Epidermal melanocyte (primary cell): ENCODE results near the gene HTRA3.
"Not testable (repeated sequence)": the region's sequence is repeated elsewhere in the genome, so short reads cannot be mapped to it uniquely, and the experiment has no call there.

ENCODE experiments used
- DNase-seq: peaks from one replicate; pipeline ENCODE4 v3.0.0; 2011; ENCODE audit warnings: low spot score; ENCODE audit not compliant: insufficient read length

Gene HTRA3

DNA sequence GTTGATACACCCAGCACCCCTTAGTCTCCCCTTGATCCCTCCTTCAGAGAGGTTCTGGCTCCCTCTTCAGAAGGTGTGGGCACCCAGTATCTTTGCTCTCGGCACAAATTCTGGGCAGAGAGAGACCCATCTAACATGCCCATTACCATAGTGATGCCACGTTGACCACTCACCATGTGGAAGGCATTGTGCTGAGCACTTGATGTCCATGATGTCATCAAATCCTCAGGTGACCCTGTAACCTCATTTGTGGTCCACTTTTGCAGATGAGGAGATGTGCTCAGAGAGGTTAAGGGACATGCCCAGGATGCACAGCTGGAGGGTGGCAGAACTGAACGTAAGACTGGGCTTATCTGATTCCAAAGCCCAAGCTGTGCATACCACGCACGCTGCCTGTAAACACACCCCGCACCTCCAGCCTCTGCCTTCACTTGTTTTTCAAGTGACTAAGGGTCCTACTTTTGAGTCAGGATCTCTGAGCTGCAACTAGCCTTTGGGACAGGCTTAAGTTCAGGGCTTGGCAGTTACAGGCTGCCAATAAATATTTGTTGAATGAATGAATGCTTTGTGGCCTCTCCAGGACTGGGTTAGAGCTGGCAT is 55.2 kb downstream of the HTRA3 start:
- DNase-seq, result peak; percentile 12

DNA sequence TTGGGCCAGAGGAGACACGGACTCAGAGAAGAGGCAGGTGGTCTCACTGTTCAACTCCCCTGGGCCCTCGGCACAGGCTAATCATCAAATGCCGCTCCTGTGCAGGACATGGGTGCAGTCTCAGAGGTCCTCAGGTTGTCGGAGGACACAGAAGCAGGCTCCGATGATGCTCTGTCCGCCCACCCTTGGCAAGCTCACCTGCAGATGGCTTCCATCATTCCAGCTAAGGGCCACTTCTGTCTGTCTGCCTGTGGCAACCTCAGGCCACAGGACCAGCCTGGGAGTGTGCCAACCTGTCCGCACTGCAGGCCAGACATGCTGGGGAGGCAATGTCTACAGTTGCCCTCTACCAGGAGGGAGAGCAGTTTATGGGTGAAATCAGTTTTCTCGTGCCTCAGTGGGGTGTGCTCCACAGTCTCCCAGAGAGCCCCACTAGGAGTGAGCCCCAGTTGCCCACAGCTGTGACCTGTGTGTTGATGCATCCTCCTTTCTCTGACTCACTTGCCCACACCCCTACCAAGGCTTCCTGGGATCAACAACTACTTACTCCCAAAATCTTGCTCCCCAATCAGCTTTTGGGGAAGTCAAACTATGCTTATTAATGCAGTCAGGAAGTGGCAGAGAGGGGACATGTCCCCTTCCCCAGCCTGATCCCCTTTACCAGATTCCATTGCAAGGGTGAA is 55.9 kb downstream of the HTRA3 start:
- DNase-seq, result peak; percentile 6

DNA sequence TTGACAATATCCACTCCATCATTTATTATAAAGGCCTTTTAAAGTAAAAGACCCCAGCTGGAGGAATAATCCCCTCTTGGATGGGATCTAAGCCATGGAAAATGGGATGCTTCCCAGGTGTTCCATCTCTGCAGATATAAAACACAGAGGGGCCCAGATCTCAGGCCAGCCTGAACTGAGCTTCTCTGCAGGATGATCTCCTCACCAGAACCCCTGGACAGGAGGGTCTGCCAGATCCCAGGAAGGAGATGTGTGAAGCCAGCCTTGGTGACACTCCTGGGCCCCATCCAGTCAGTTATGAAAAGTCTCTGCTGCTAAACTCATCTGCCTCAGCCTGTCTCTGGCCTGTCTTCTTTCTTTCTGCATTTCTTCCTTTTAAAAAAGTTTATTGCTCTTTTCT is 56.7 kb downstream of the HTRA3 start:
- no peak for DNase-seq

DNA sequence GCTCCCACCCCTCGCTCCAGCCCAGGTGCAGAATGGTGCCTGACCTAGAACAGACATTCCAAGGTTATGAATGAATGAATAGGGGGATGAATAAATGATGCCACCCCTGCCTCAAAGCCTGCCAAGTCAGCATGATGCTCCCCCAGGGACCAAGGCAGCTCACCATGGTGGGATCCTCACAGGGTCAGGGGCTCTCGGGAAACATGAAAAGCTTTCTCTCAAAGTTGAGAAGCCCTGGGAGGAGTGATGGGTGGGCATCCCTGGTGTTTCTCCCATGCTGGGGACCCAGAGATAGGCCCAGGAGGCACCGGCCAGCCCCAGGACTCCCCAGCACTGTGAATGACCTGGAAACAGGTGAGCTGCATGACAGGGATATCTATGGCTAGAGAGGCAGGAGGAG is 58.9 kb downstream of the HTRA3 start:
- DNase-seq, result no peak

DNA sequence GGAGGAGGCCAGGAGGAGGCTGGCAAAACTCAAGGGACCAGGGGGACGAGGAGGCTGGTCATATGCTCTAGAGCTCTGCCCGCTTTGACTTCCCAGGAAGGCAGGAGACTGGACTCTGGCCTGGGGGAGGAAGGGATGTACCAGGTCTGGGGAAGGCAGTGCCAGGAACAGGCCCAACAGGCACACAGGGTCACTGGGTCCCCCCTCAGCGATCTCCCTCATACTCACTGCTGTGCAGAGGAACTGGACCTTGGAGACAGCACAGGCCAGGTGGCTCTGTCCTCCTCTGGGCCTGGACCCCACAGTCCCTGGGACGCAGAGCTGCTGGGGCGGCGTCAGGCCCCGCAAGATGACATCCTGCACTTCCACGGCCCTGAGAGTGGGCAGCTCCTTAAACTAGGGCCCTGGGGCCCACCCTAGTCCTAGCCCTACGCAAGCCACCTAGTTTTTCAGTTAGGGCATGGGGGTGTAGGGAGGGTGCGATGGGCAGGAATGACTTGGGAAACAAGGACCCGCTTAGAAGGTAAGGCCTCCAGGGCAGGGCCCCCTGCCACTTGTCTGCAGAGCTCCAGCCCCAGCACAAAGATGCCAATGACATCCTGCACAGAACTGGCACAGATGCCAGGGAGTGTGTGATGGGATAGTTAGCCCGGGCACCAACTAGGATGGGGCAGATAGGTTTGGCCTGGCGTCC is 59.5 kb downstream of the HTRA3 start:
- DNase-seq, result peak; percentile 1

GRCh38 chr4:8329560-8329858 is 60.0 kb downstream of the HTRA3 start:
- DNase-seq, result no peak

- DNase-seq, result no peak
These were observed 60.6 kb downstream of the HTRA3 start for GRCh38 chr4:8329859-8330761.

- peak; percentile 16 for DNase-seq
These were observed 61.4 kb downstream of the HTRA3 start for GRCh38 chr4:8330821-8331574.

GRCh38 chr4:8331575-8331955 is 62.0 kb downstream of the HTRA3 start:
- DNase-seq, result peak; percentile 4

DNA sequence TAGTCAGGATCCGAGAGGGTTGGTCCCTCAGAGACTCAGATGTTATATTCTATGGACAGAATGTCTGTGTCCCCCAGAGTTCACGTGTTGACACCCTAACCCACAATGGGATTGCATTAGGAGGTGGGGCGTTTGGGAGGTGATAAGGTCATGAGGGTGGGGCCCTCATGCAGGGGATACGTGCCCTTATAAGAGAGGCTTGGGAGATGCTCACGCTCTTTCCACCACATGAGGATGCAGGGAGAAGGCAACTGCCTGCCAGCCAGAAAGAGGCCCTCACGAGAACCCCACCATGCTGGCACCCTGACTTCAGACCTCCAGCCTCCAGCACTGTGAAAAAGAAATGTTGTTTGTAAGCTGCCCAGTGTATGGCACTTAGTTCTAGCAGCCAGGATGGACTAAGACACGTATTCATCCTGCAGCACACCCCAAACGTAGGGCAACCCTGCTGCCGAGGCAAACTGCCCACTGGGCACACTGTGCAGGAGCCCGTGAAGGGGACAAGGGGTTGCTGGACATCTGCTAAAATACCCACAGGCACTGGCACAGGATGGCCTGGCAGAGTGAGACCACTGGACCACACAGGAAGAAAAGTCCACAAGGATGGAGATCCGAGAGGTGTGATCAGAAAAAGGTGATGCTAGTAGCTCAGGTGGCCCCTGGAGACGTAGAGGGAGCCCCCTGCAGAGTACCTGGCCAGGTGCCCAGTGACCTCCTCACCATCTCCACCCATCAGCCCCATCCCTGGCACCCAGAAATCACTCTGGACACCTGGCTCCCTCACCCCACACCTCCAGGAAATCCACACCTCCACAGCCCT is 62.7 kb downstream of the HTRA3 start:
- peak; percentile 10 for DNase-seq

- DNase-seq, result no peak
These were observed 63.4 kb downstream of the HTRA3 start for GRCh38 chr4:8332891-8333331.

DNA sequence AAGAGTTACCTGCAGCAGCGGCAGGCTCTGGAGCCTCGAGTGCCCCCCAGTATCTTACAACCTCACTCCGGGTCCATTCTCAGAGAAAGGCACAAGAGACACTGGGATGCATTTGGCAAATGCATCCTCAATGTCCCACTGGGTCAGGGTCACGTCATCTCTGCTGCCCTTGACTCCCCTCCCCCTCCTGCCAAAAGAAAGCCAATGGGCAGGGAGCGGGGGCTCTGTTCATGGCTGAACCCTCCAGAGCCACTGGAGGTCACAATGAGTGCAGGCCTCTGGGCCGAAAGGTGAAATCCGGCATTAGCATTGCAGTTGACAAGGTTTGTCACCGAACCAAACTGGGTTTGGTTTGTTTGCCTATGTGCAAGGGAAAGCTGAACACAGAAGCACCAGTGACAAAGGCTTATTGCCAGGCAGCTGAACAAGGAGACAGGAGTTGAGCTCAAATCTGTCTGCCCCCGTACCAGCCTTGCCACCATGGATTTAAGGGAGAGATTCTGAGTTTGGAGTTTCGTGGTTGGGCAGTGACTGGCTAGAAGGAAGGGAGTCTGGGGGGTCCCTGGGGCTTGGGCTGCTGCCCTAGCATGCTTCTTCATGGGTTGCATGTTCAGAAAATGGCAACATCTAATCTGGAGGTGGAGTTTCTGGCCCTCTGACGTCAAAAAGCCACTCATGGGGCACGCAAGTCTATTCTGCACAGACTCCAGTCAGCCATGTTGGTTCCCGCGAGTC is 64.3 kb downstream of the HTRA3 start:
- DNase-seq, result peak; percentile 5

- DNase-seq, result peak; percentile 6
These were observed 65.4 kb downstream of the HTRA3 start for GRCh38 chr4:8334786-8335460.

DNA sequence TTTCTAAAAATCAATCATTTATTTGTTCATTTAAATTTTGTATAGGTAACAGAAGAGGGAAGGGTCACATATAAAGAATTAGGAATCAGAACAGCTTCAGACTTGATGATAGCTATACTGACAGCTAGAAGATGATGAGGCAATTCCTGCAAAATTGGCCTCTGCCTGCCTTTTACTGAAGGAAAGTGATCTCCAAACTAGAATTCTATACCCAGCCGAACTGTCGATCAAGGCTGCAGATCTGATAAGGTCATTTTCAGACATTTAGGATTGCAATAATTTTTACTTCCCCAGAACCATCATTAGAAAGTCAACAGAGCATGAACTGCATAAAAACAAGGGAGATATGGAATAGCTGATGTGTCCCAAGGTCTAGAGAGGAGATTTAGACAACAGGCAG is 66.3 kb downstream of the HTRA3 start:
- peak; percentile 3 for DNase-seq

DNA sequence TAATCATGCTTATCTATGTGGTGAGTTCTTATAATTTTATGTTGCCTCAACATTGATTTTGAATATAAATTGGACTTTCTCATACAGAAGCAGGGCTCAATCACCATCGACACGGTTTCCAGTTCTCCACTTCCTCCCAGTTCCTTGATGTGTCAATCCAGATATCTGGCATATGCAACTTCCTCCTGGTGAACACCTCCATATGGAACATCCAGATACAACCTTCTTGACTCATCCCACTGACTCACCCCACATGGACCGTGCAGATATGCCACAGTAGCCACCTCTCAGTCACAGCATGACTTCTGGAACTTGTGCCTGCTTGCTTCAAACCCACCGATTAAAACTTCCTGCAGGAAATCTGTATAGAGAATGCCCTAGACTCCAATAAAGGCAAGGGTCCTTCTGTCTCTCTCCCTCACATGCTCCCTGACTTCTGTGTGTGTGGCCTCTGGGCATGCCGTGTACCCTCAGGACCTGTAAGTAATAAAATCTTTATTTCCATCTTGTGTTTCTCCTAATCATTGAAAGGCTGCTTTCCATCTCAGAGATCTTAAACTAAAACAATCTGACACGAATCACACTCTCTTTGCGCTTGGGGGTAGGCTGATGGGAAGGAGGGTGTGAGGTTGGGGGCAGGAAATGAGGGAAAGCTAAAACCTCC is 67.0 kb downstream of the HTRA3 start:
- DNase-seq, result no peak

DNA sequence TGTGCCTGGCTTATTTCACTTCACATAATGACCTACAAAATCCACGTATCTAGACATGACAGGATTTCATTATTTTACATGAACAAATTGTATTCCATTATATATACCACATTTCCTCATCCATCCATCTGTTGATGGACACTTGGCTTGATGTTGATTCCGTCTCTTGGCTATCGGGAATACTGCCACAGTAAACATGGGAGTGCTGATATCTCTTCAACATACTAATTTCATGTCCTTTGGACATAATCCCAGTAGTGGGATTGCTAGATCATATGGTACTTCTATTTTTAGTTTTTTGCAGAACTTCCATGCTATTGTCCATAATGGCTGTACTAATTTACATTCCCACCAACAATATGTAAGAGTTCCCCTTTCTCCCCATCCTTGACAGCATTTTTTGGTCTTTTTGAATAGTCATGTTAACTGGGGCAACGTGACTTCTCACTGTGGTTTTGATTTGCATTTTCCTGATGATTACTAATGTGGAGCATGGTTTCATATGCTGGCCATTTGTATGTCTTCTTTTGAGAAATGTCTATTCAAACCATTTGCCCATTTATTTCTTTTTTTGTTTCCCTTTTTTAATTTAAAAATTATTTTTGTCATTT is 68.9 kb downstream of the HTRA3 start:
- no peak for DNase-seq

GRCh38 chr4:8340781-8341241 is 71.3 kb downstream of the HTRA3 start:
- no peak for DNase-seq

DNA sequence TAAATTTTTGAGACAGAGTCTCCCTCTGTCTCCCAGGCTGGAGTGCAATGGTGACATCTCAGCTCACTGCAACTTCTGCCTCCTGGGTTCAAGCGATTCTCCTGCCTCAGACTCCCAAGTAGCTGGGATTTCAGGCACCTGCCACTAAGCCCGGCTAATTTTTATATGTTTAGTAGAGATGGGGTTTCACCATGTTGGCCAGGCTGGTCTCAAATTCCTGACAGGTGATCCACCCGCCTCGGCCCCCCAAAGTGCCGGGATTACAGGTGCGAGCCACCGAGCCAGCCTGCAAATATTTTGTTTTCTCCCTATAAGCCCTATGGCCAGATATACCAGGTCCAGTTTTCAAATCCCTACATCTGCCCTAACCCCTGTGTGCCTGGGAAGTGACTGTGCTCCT is 71.7 kb downstream of the HTRA3 start:
- DNase-seq, result not testable (repeated sequence)
